Neural crest cell (in vitro differentiated cells): ENCODE measurements around the gene SEMA7A. TPM values are rescaled to one million over a fixed set of nuclear protein-coding genes. Genes with fewer than 3 reads are reported as not detected.

Experiments used
- DNase-seq: peaks from one replicate; pipeline ENCODE4 v3.0.0; 2021; ENCODE audit warnings: low read depth, mixed read lengths, low spot score
- H3K27ac Mint-ChIP-seq: one replicate; pipeline ENCODE4 v1.8.0; 2021; ENCODE audit warnings: mild to moderate bottlenecking, mixed read lengths; ENCODE audit not compliant: unreplicated experiment
- H3K27me3 Mint-ChIP-seq: 2 replicates; pipeline ENCODE4 v1.8.0; 2021; ENCODE audit warnings: low read depth, mild to moderate bottlenecking, mixed read lengths
- H3K36me3 Mint-ChIP-seq: 2 replicates; pipeline ENCODE4 v1.8.0; 2021; ENCODE audit warnings: low read depth, mild to moderate bottlenecking, mixed read lengths
- H3K4me1 Mint-ChIP-seq: 2 replicates; pipeline ENCODE4 v1.8.0; 2021; ENCODE audit warnings: mixed read lengths
- H3K4me3 Mint-ChIP-seq: one replicate; pipeline ENCODE4 v1.8.0; 2021; ENCODE audit warnings: mild to moderate bottlenecking, mixed read lengths
- H3K9me3 Mint-ChIP-seq: 2 replicates; pipeline ENCODE4 v1.8.0; 2021; ENCODE audit warnings: mixed read lengths
- CTCF ChIP-seq: fragments of 200-600 bp; sonication (generic); conservative IDR thresholded peaks from 2 replicates; pipeline ENCODE4 v1.5.0; 2021; ENCODE audit warnings: antibody characterized with exemption, mild to moderate bottlenecking
- total RNA-seq: library from RNA; stranded (reverse); gene quantifications from 2 replicates; pipeline ENCODE4 v1.2.1, GENCODE V29; 2021

The SEMA7A gene
- total RNA-seq, 1 donor from 2014 or later, result 14.4 TPM

GRCh38 chr15:74400313-74400860, 33.4 kb downstream of the SEMA7A start:
- no peak overlapping the region for H3K27ac Mint-ChIP-seq
- H3K27me3 Mint-ChIP-seq, result no peaks in the 10 kb centered on the region
- no peaks in the 10 kb centered on the region for H3K36me3 Mint-ChIP-seq
- no peak overlapping the region for H3K4me3 Mint-ChIP-seq
- DNase-seq, result no peak
- H3K4me1 Mint-ChIP-seq, result peaks cover 9% of the 10 kb centered on the region
- H3K9me3 Mint-ChIP-seq, result no peaks in the 10 kb centered on the region
- TF ChIP-seq CTCF, result no peak

- Mint-ChIP-seq H3K4me1 (peaks cover 9% of the 10 kb centered on the region), H3K4me3 (no peak overlapping the region), H3K27me3 (no peaks in the 10 kb centered on the region), H3K36me3 (no peaks in the 10 kb centered on the region), H3K9me3 (no peaks in the 10 kb centered on the region), H3K27ac (no peak overlapping the region)
- no peak for TF ChIP-seq CTCF
- no peak for DNase-seq
Observed at GRCh38 chr15:74399511-74400312, 34.0 kb downstream of the SEMA7A start.

- DNase-seq, result no peak
- no peak for TF ChIP-seq CTCF
- no peaks in the 10 kb centered on the region for H3K9me3 Mint-ChIP-seq
- H3K4me1 Mint-ChIP-seq, result peaks cover 6% of the 10 kb centered on the region
- H3K36me3 Mint-ChIP-seq, result no peaks in the 10 kb centered on the region
- no peak overlapping the region for H3K27ac Mint-ChIP-seq
- no peak overlapping the region for H3K4me3 Mint-ChIP-seq
- no peaks in the 10 kb centered on the region for H3K27me3 Mint-ChIP-seq
Observed at GRCh38 chr15:74399100-74399499, 34.7 kb downstream of the SEMA7A start.

- no peak overlapping the region for H3K27ac Mint-ChIP-seq
- no peak for DNase-seq
- H3K27me3 Mint-ChIP-seq, result no peaks in the 10 kb centered on the region
- H3K36me3 Mint-ChIP-seq, result no peaks in the 10 kb centered on the region
- no peaks in the 10 kb centered on the region for H3K9me3 Mint-ChIP-seq
- TF ChIP-seq CTCF, result no peak
- H3K4me3 Mint-ChIP-seq, result no peak overlapping the region
- H3K4me1 Mint-ChIP-seq, result no peaks in the 10 kb centered on the region
Observed at GRCh38 chr15:74398183-74398582, 35.6 kb downstream of the SEMA7A start.

GRCh38 chr15:74397239-74398068, 36.3 kb downstream of the SEMA7A start:
- no peaks in the 10 kb centered on the region for H3K36me3 Mint-ChIP-seq
- no peaks in the 10 kb centered on the region for H3K27me3 Mint-ChIP-seq
- no peak overlapping the region for H3K4me3 Mint-ChIP-seq
- no peak for TF ChIP-seq CTCF
- no peak for DNase-seq
- peaks cover 5% of the 10 kb centered on the region for H3K4me1 Mint-ChIP-seq
- H3K9me3 Mint-ChIP-seq, result no peaks in the 10 kb centered on the region
- no peak overlapping the region for H3K27ac Mint-ChIP-seq
